SJCRH30 (cell line): Measurements from ENCODE around the gene CSRP1. TPM values are rescaled to one million over a fixed set of nuclear protein-coding genes. Genes with fewer than 3 reads are reported as not detected.
A peak's percentile ranks its signal among the peaks of the same experiment; 100 is the strongest.
"Not testable (repeated sequence)": the region's sequence is repeated elsewhere in the genome, so short reads cannot be mapped to it uniquely, and the experiment has no call there.

Experiments used
- DNase-seq, 2 experiments: peaks; one replicate each; pipeline ENCODE4 v3.0.0-alpha.2; 2015 to 2020
- H3K27ac ChIP-seq: fragments of 250-450 bp; sonication (Bioruptor Pico); 2 replicates; pipeline ENCODE4 v1.5.1; 2020; ENCODE audit warnings: mild to moderate bottlenecking, moderate library complexity
- H3K27me3 ChIP-seq: fragments of 250-450 bp; sonication (Bioruptor Pico); 2 replicates; pipeline ENCODE4 v1.5.1; 2020; ENCODE audit warnings: mild to moderate bottlenecking, moderate library complexity
- H3K36me3 ChIP-seq: fragments of 250-450 bp; sonication (Bioruptor Pico); 2 replicates; pipeline ENCODE4 v1.5.1; 2020; ENCODE audit warnings: mild to moderate bottlenecking, moderate library complexity
- H3K4me1 ChIP-seq: fragments of 250-450 bp; sonication (Bioruptor Pico); 2 replicates; pipeline ENCODE4 v1.5.1; 2020; ENCODE audit warnings: mild to moderate bottlenecking, moderate library complexity
- H3K4me3 ChIP-seq: fragments of 250-450 bp; sonication (Bioruptor Pico); 2 replicates; pipeline ENCODE4 v1.5.1; 2020; ENCODE audit warnings: mild to moderate bottlenecking, moderate library complexity
- H3K9me3 ChIP-seq: fragments of 250-450 bp; sonication (Bioruptor Pico); replicated peaks from 2 replicates; pipeline ENCODE4 v1.5.1; 2020; ENCODE audit warnings: mild to moderate bottlenecking, moderate library complexity
- total RNA-seq: library from RNA; depleted of rRNA; stranded (reverse); fragments of >200 nt; shearing (Covaris generic); gene quantifications from 2 replicates; pipeline ENCODE4 v1.2.3, GENCODE V29; 2014

Gene CSRP1
- total RNA-seq, 1 experiment from 2014 or later = 84.6 TPM

DNA sequence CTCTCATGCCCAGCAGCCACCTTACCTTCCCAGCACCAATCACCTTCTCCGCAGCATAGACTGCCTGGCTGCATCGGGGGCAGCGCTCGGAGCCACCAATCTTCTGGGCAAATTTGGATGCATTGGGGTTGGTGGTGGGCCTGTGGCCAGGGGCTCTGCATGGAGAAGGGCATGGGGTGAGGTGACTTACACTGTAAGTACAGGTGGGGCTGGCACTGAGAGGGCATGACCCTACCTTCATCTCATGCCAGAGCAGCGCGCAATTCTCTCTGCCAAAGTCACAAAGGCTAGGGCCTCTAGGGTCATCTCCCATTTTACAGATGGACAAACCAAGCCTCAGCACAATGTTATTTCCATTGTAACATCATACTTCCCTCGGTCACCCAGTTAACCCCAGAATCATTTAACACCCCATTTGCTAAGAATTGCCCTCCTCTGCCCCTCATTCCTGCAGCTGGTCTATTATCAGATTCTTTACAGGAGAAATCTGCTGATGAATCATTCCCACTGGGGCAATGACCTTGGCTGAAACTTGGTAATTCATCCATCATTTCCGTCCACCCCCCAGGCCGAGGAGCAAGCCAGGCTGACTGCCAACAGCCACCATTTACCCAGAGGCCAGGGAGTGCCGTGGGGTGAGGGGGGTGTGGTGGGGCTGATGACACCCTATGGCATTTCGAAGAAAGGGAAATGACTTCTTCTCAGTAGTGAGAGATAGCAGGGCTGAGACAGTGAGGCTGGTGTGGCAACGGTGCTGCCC is 17.9 kb downstream of the CSRP1 start:
- H3K36me3 ChIP-seq = peaks cover 9% of the 10 kb centered on the region; the same call in 1 of the 2 replicates
- DNase-seq = peak; percentile 70 to 72
- peaks cover 32% of the 10 kb centered on the region for H3K4me1 ChIP-seq
- no peaks in the 10 kb centered on the region for H3K27me3 ChIP-seq
- no peaks in the 10 kb centered on the region for H3K9me3 ChIP-seq
- no peak overlapping the region for H3K4me3 ChIP-seq
- peak overlapping the region; percentile 4; the same call in 1 of the 2 replicates for H3K27ac ChIP-seq

DNA sequence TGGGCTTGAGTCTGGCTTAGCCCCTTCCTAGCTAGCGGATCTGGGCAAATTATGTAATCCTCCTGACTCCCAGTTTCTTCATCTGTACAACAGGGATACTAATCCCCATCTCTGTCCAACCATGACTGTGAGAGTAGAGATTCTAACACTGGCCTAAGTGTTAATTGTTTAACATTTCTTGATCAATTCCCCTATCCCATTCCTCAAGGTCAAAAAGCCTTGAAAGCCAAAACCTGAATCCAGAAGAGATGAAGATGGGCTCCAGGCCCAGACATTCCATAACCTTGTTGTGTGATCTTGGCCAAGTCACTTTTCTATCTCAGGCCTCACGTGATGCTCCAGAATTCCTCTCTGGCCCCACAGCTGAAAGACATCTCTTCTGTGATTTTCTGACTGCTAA is 19.2 kb downstream of the CSRP1 start:
- Histone ChIP-seq H3K4me3 (no peak overlapping the region), H3K36me3 (peaks cover 2% of the 10 kb centered on the region; the same call in 1 of the 2 replicates), H3K27me3 (no peaks in the 10 kb centered on the region), H3K9me3 (no peaks in the 10 kb centered on the region), H3K4me1 (peaks cover 32% of the 10 kb centered on the region), H3K27ac (no peak overlapping the region)
- DNase-seq = no peak

DNA sequence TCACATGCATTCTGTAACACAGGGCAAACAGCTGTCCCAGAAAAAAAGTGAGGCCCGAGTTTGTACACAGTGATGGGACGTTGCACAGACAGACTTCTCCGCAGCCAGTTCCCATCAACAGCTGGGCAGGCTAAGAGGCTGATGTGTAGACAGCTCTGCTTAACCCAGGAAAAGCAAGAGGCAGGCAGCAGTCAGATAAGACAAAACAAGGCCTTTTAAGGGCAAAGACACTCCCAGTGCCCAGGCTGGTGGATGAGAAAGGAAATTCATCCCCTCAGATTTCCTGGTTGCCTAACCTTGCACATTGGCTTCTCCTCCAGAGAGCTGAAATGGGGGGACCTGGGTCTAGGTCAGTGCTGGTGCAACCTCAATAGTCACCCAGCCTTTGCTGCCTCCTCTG is 20.7 kb downstream of the CSRP1 start:
- H3K27ac ChIP-seq = no peak overlapping the region
- H3K9me3 ChIP-seq = no peaks in the 10 kb centered on the region
- peaks cover 33% of the 10 kb centered on the region for H3K4me1 ChIP-seq
- DNase-seq = peak; percentile 74 to 82
- no peaks in the 10 kb centered on the region for H3K27me3 ChIP-seq
- peaks cover 2% of the 10 kb centered on the region; the same call in 1 of the 2 replicates for H3K36me3 ChIP-seq
- no peak overlapping the region for H3K4me3 ChIP-seq

DNA sequence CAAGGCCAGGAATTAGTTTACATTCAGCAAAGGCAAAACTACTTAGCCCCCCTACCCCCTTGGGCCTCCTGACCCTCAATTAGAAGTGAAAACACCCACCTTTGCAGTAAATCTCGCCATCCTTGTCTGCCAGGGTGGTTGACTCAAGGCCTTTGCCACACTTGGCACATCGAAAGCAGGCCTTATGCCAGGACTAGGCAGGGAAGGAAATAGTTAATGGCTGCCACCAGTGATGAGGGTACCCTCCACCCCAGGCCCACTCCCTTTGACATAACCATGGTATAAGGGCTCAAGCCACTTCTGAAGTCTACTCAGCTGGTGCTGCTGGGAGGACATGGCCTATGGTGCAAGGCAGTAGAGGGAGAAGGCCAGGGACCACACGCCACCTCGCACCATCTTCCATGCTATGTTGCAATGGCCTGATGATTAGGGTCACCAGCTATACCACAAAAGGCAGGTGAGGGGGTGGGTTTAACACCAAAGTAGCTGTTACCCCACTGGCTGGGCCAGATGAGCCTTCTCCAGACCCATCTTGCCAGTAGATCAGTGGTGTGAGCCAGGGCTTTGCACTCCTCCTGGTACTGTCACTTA is 21.6 kb downstream of the CSRP1 start:
- Histone ChIP-seq H3K36me3 (peaks cover 2% of the 10 kb centered on the region; the same call in 1 of the 2 replicates), H3K27ac (no peak overlapping the region)

DNA sequence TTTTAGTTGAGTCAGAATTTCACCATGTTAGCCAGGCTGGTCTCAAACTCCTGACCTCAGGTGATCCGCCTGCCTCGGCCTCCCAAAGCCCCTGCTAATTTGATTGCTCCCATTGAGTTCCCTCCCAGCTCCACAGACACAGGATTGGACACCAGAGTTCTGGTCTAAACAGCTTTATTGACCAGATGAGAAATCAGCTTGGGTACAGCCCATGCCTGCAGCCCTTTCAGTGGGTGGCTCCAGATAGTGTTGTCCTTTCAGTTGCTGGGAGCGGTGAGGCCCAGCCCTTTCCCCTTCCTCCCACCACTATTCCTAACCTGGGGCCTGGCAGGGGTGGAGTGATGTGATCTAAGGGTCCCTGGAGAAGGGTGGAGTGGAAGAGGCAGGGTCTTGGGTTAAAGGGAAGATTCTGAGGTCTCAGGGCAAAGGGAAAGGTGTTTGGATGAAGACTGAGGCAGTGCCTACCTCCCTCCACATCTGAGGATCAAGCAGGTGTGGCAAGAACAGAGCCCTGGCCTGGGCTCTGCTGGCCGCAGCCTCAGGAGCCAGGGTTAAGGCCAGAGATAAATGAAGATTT is 23.5 kb downstream of the CSRP1 start:
- no peak overlapping the region for H3K4me3 ChIP-seq
- no peak overlapping the region for H3K27ac ChIP-seq
- peaks cover 2% of the 10 kb centered on the region; the same call in 1 of the 2 replicates for H3K36me3 ChIP-seq
- H3K27me3 ChIP-seq = no peaks in the 10 kb centered on the region
- peaks cover 39% of the 10 kb centered on the region for H3K4me1 ChIP-seq
- no peaks in the 10 kb centered on the region for H3K9me3 ChIP-seq
- DNase-seq = no peak

More for the DNA sequence above, 21.6 kb downstream of the CSRP1 start:
- DNase-seq = no peak
- Histone ChIP-seq H3K4me3 (no peak overlapping the region), H3K4me1 (peaks cover 35% of the 10 kb centered on the region), H3K9me3 (no peaks in the 10 kb centered on the region), H3K27me3 (no peaks in the 10 kb centered on the region)

DNA sequence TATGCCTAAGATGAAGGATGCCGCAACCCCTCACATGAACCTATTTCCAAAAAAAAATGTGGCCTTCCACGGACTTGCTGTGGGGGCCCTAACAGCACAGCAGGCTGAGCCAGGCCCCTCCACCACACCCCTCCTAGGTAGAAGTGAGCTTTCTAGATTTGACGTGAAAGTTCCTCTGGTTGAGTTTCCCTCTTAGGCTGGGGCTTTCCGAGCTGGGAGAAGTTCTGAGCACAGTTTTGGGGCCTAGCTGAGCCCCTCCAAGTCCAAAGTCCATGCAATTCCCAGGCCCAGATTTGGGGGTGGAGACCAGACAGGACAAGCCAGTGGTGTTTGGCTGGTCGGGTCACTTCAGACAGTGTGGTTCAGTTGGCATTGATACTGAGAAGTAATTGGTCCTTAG is 24.2 kb downstream of the CSRP1 start:
- peaks cover 39% of the 10 kb centered on the region for H3K4me1 ChIP-seq
- no peaks in the 10 kb centered on the region for H3K27me3 ChIP-seq
- H3K36me3 ChIP-seq = peaks cover 2% of the 10 kb centered on the region; the same call in 1 of the 2 replicates
- H3K27ac ChIP-seq = no peak overlapping the region
- H3K4me3 ChIP-seq = no peak overlapping the region
- DNase-seq = no peak
- H3K9me3 ChIP-seq = no peaks in the 10 kb centered on the region

DNA sequence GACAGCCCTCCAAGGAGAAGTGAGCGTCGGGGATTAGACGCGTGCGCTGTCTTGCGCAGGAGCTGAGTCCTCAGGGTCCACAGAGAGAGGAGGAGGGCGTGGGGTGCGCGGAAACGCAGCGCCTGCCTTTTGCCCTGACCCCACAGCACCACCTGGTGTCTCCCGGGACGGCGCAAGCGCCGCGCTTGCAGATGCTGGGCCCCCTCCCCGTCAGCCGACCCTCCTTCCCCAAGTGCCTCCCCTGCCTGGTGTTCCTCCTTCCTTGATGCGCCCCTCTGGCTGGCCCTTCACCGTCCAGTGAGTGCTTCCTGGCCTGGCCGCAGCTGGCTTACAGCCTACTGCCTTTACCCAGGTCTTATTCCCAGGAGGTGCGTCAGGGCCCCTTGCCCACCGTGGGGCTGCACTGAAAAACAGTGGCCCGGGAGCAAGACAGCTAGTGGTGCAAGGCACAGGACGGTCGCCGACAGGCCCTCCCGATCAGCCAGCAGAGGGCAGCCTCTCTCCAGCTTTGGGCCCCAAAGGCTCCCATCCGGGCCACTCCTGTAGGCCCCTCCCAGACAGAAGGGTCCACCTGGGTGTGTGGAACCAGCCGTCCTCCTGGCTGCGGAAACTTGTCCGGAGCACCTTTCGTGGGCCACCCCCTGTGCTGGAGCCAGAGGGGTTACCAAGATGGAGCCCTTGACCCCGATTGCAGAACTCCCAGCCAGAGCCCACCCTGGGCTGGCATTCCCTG is 25.0 kb downstream of the CSRP1 start:
- Histone ChIP-seq H3K27me3 (no peaks in the 10 kb centered on the region), H3K27ac (no peak overlapping the region; the same call in 1 of the 2 replicates), H3K9me3 (no peaks in the 10 kb centered on the region), H3K4me3 (peak overlapping the region; percentile 22), H3K4me1 (peaks cover 43% of the 10 kb centered on the region), H3K36me3 (peaks cover 2% of the 10 kb centered on the region; the same call in 1 of the 2 replicates)
- peak; percentile 91 to 95 for DNase-seq

DNA sequence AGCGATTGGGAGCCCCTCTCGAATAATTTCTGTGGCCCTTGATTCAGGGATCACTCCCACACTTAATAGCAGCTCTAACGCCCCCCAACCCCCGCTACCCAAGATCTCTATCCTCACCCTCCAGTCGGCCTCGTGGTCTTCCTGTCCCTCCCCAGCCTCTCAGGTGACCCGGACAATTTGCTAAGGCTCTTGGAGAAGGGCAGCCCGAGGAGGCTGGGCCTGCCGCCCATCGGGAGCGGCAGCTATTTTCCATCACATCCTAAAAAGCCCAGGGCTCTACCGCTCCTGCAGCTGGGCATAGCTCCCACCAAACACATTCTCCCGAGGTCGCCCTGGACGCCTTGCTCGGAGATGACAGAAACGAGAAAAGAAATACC is 25.9 kb downstream of the CSRP1 start:
- H3K9me3 ChIP-seq = no peaks in the 10 kb centered on the region
- peaks cover 34% of the 10 kb centered on the region for H3K4me1 ChIP-seq
- peak overlapping the region; percentile 22 for H3K4me3 ChIP-seq
- H3K36me3 ChIP-seq = 0 out of 2 replicates have a peak, but pooled peaks cover 2% of the 10 kb centered on the region
- DNase-seq = peak in 1 of 2 experiments; percentile 43
- H3K27me3 ChIP-seq = no peaks in the 10 kb centered on the region
- H3K27ac ChIP-seq = peak overlapping the region; percentile 4; the same call in 1 of the 2 replicates

DNA sequence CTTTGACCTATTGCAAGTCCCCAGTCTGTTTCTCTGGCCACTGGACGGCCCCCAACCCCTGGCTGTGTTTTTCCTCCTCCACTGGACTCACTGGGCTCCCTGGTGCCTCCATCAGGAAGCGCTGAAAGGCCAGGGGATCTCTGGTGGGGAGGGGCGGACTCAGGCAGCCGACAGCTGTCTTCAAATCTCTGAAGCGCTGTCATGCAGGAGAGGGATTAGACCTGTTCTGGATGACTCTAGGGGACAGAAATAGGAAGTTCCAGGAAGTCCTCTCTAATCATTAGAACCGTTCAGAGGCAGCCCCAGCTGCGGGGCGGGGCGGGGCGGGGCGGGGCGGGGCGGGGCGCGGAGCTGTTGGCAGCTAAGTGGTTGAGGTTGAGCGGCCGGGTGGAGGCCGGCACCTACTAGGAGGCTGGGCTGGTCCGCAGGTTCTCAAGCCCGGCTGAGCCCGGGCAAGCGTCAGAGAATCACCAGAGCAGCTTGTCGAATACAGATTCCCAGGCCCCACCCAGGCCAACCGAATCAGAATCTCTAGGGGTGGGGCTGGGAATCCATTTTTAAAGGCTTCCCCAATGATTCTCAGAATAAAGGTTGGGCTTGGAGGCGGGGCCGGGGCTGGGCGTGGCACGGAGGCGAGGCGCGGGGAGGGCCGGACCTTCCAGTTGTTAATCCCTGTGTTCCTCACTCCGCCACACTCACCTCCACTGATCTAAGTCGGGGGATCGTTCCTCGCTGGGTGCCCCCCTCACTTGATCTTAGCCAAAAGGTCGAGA is 26.5 kb downstream of the CSRP1 start:
- H3K27ac ChIP-seq = peak overlapping the region; percentile 60
- DNase-seq = peak; percentile 96 to 99
- peaks cover 28% of the 10 kb centered on the region for H3K4me1 ChIP-seq
- no peaks in the 10 kb centered on the region for H3K27me3 ChIP-seq
- H3K36me3 ChIP-seq = no peaks in the 10 kb centered on the region
- peak overlapping the region; percentile 22 for H3K4me3 ChIP-seq
- no peaks in the 10 kb centered on the region for H3K9me3 ChIP-seq

DNA sequence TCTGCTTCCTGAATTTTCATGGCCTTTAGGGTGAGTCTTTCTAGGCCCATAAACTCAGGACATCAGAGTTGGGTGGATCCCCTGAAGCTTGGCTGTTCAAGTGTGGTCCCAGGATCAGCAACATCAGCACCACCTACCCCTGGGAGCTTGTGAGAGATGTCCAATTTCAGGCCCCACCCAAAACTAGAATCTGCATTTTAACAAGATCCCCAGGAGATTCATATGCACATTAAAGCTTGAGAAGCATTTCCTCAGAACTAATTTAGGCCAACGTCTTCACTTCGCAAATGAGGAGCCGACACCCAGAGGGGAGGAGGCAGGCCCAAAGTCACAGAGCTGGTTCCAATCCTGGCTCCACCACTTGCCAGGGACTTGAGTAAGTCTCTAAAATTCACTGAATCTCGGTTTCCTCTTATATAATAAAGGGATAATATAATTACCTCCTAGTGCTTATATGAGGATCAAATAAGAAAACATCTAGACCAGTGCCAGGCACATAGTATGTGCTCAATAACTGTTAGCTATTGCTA is 27.7 kb downstream of the CSRP1 start:
- no peaks in the 10 kb centered on the region for H3K36me3 ChIP-seq
- H3K4me3 ChIP-seq = no peak overlapping the region
- H3K4me1 ChIP-seq = peaks cover 31% of the 10 kb centered on the region
- DNase-seq = no peak
- H3K9me3 ChIP-seq = no peaks in the 10 kb centered on the region; the same call in 1 of the 2 replicates
- H3K27me3 ChIP-seq = no peaks in the 10 kb centered on the region
- no peak overlapping the region for H3K27ac ChIP-seq

DNA sequence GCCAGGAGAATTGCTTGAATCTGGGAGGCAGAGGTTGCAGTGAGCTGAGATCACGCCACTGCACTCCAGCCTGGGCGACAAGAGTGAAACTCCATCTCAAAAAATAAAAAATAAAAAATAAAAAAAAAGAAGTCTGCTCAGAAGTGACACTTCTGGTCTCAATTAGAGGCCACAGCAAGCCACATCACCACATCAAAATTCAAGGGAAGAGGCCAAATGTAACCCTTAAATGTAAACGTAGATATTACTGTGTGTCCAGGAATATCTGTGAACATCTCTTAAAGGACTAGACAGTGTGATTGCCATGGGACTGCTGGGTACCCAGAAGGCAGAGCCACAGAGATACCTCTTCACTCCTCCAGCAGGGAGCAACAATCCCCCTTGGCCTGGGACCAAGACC is 28.3 kb downstream of the CSRP1 start:
- H3K27ac ChIP-seq, DNase-seq, H3K4me3 ChIP-seq, H3K9me3 ChIP-seq, H3K27me3 ChIP-seq, H3K36me3 ChIP-seq: not testable (repeated sequence)
- H3K4me1 ChIP-seq = peaks cover 31% of the 10 kb centered on the region

DNA sequence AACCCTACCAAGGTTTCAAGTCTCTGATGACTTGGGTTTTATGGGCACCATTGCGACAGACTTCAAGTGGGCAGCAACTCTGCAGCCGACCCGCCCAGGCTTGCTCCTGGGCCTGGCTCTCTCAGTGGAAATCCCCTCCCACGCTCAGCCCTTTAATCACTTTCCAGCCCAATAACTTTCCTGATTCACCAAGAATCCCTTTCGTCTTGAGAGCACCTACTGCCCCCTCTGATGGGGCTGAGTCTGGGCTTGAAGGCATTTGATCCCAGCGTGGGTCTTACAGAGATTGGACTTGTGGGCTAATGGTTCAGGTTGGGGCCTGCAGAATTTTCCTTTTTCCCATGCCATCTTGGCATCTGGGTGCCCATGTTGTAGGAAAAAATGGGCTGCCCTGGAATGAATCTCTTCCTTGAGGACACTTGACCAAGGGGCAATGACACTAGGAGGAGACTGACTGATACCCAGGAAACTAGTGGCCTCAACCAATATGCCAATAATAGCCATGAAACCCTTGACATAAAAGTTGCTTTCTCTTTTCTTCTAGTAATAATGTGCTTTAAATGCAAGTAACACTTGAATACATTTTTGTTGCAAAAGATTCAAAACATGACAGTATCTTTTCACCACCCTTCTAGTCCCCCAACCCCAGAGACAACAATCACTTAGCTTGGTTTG is 30.1 kb downstream of the CSRP1 start:
- Histone ChIP-seq H3K4me3 (no peak overlapping the region), H3K9me3 (no peaks in the 10 kb centered on the region; the same call in 1 of the 2 replicates), H3K27ac (no peak overlapping the region), H3K27me3 (no peaks in the 10 kb centered on the region), H3K4me1 (peaks cover 31% of the 10 kb centered on the region), H3K36me3 (no peaks in the 10 kb centered on the region)
- no peak for DNase-seq

DNA sequence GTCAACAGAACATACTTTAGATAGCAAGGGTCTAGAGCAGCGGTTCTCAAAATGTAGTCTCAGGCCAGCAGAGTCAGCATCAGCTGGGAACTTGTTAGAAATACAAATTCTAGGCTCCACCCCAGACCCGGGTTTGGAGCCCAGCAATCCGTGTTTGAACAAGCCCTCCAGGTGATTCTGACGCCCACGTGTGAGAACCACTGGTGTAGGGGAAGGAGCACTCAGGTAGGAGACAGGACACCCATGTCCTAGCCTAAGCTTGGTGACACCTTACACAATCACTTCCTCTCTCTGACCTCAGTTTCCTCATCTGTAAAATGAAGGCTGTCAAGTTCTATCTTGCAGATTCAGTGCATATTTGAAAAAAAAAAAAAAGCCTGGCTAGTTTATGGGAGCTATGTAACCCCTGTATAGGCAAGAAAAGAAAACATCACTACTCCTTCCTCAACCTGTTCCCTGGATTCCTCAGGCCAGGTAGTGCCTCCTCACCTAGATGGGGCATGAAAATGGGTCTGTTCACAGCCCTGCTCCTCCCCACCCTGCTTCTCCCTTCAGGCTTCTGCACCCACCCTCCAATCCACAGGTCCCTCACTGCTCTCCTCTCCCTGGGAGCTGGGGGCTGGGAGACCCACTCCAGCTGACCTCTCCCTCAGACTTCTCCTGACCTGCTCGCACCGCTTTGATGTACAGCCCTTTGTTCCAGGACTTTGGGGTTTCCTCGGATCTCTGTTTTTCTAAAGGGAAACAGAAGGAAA is 30.8 kb downstream of the CSRP1 start:
- H3K4me3 ChIP-seq = no peak overlapping the region
- no peaks in the 10 kb centered on the region for H3K36me3 ChIP-seq
- no peak for DNase-seq
- H3K9me3 ChIP-seq = no peaks in the 10 kb centered on the region; the same call in 1 of the 2 replicates
- H3K4me1 ChIP-seq = peaks cover 27% of the 10 kb centered on the region
- H3K27me3 ChIP-seq = no peaks in the 10 kb centered on the region
- H3K27ac ChIP-seq = no peak overlapping the region
